T-helper 2 cell (primary cell): ENCODE results near the gene DSE.
"Not testable (repeated sequence)": the region's sequence is repeated elsewhere in the genome, so short reads cannot be mapped to it uniquely, and the experiment has no call there.

Source experiments
- DNase-seq, 5 experiments: peaks; one replicate each; pipeline versions ENCODE4 v3.0.0 to v3.0.0-alpha.2; 2012 to 2022
- total RNA-seq, 2 donors: gene quantifications; one replicate each; lab custom pipeline; 2026; lab: John Stamatoyannopoulos, UW

Gene DSE
- total RNA-seq = 38.0 to 47.2 reads per million in 2 donors

GRCh38 chr6:116370760-116371119 is at the start of gene DSE:
DSE (plus strand) TSS chr6:116370947; CDS start chr6:116399251, 28,304 bp downstream.
- peak; percentile 30 to 48 (median 47) for DNase-seq

GRCh38 chr6:116321933-116322332 is 48.8 kb upstream of the DSE start:
- DNase-seq = not testable (repeated sequence)

- no peak for DNase-seq
Observed at GRCh38 chr6:116323863-116324262, 46.9 kb upstream of the DSE start.

GRCh38 chr6:116325634-116326132 is 45.1 kb upstream of the DSE start:
- not testable (repeated sequence) for DNase-seq

GRCh38 chr6:116326181-116326671 is 44.5 kb upstream of the DSE start:
- no peak for DNase-seq

GRCh38 chr6:116326996-116327395 is 43.8 kb upstream of the DSE start:
- DNase-seq = no peak

- DNase-seq = peak in 1 of 5 experiments; percentile 6
Observed at GRCh38 chr6:116327803-116328527, 42.8 kb upstream of the DSE start.

GRCh38 chr6:116328528-116328903 is 42.2 kb upstream of the DSE start:
- DNase-seq = no peak

- DNase-seq = no peak
Observed at GRCh38 chr6:116329156-116329555, 41.6 kb upstream of the DSE start.

GRCh38 chr6:116330511-116330910 is 40.2 kb upstream of the DSE start:
- DNase-seq = no peak

- DNase-seq = no peak
Observed at GRCh38 chr6:116332096-116332495, 38.7 kb upstream of the DSE start.

GRCh38 chr6:116334638-116335409 is 35.9 kb upstream of the DSE start:
- not testable (repeated sequence) for DNase-seq

GRCh38 chr6:116335612-116336215 is 35.0 kb upstream of the DSE start:
- no peak for DNase-seq

GRCh38 chr6:116338943-116339342 is 31.8 kb upstream of the DSE start:
- no peak for DNase-seq

- not testable (repeated sequence) for DNase-seq
Observed at GRCh38 chr6:116340625-116341024, 30.1 kb upstream of the DSE start.

GRCh38 chr6:116349216-116349615 is 21.5 kb upstream of the DSE start:
- DNase-seq = no peak

GRCh38 chr6:116351101-116351500 is 19.6 kb upstream of the DSE start:
- DNase-seq = no peak

- DNase-seq = no peak
Observed at GRCh38 chr6:116352515-116353471, 18.0 kb upstream of the DSE start.

- no peak for DNase-seq
Observed at GRCh38 chr6:116354236-116354635, 16.5 kb upstream of the DSE start.

- DNase-seq = no peak
Observed at GRCh38 chr6:116355796-116356195, 15.0 kb upstream of the DSE start.

GRCh38 chr6:116359131-116359530 is 11.6 kb upstream of the DSE start:
- DNase-seq = no peak

- no peak for DNase-seq
Observed at GRCh38 chr6:116359835-116360234, 10.9 kb upstream of the DSE start.
